ENCODE data around the gene WNT3A. TPM values are rescaled to one million over a fixed set of nuclear protein-coding genes. Genes with fewer than 3 reads are reported as not detected.

WNT3A gene
- total RNA-seq, 4 donors from 2014 or later: not detected

DNA sequence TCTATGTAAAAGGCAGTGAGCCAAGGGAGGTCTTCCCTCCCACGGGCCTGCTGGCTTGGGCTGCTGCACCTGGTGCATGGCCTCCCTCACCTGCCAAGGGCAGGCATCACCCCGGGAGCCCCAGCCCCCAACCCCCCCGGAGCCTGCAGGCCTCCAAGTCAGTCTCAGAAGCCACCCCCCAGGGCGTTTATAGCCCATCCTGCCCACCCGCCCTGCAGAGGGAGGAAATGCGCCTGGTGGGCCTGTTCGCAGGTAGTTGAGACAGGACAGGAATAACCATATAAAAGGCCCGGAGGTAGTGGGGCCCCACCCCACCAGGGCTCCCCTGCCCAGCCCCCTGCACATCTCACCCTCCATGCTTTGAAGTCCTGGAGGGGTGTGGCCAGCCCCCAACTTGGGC is 57.5 kb downstream of the WNT3A start:
- ATAC-seq (ENCODE audit: low FRiP score) (no peak), DNase-seq (ENCODE audit: low spot score) (no peak)
- TF ChIP-seq, protein P1, sequence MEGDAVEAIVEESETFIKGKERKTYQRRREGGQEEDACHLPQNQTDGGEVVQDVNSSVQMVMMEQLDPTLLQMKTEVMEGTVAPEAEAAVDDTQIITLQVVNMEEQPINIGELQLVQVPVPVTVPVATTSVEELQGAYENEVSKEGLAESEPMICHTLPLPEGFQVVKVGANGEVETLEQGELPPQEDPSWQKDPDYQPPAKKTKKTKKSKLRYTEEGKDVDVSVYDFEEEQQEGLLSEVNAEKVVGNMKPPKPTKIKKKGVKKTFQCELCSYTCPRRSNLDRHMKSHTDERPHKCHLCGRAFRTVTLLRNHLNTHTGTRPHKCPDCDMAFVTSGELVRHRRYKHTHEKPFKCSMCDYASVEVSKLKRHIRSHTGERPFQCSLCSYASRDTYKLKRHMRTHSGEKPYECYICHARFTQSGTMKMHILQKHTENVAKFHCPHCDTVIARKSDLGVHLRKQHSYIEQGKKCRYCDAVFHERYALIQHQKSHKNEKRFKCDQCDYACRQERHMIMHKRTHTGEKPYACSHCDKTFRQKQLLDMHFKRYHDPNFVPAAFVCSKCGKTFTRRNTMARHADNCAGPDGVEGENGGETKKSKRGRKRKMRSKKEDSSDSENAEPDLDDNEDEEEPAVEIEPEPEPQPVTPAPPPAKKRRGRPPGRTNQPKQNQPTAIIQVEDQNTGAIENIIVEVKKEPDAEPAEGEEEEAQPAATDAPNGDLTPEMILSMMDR (IDR thresholded peaks at IDR 0.05): no peak

DNA sequence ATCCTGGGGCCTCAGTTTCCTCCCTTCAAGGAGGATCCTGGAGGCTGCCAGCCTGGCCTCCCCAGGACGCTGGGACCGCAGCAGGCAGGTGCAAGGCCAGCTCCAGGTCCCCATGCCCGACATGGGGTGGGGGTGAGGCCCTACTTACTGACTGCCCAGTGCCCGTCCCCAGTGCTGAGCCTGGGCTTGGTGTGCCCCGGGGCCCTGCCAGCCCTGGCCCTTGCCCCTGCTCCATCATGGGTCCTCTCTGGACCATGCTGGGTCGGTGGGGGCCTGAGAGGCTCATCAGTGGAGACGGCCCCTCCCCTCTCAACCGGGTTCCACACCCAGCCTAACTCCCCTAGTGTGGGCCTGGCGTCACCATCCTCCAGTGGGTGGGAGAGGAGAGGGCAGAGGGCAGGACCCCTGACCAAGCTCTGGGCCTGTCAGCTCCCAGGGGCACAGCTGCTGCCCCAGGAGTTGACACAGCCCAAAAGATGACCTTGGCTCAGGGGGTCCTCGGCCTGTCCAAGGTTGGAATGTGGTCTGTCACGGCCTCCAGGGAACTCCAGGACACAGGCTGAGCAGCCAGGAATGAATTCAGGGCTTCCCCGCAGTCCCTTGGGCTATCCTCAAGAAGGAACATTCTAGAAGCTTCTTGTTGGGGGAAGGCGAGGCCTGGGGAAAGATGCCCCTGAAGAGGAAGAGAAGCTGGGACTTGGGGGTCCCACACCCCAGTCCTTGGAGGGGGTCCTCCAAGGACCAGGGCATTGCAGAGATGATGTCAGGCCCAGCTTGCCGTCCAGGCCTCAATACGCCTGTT is 58.1 kb downstream of the WNT3A start:
- ATAC-seq (ENCODE audit: low FRiP score) (no peak), DNase-seq (ENCODE audit: low spot score) (no peak)
- TF ChIP-seq, protein P1 (IDR thresholded peaks at IDR 0.05): no peak

DNA sequence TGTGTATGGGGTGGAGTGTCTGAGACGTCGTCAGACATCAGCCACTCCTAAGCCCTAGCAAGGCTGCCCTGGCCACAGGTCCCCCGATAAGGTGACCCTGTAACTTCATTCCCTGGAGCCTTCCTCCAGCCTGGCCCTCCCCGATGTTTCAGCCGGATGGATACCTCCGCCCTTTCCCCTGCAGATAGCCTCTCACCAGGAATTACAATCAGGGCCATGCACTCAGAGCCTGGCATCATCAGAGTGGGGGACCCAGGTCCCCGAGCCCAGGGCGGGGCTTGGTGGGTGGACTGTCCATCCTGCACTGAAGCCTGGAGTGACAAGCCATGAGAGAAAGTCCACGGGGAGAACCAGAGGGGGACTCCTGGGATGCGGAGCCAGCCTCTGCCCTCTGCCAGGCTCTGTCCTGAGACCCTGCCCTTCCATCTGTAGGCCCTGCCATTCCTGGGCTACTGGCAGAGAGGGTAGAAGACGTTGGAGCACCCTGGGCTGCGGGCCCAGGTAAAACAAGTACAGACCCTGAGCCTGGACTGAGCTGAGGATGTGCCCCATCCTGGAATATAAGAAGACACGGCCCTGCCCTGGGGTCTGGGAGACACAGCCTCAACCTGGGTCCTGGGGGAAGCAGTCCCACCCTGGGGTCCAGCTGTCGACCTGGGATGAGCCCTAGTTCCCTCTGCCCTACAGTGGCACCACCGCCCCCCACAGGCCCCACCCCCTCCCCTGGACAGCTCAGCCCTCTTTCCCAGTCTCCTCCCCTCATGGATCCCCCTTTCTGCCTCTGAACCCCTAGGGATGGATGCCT is 58.9 kb downstream of the WNT3A start:
- TF ChIP-seq, protein P1 (IDR thresholded peaks at IDR 0.05): no peak
- no peak for DNase-seq (ENCODE audit: low spot score)

DNA sequence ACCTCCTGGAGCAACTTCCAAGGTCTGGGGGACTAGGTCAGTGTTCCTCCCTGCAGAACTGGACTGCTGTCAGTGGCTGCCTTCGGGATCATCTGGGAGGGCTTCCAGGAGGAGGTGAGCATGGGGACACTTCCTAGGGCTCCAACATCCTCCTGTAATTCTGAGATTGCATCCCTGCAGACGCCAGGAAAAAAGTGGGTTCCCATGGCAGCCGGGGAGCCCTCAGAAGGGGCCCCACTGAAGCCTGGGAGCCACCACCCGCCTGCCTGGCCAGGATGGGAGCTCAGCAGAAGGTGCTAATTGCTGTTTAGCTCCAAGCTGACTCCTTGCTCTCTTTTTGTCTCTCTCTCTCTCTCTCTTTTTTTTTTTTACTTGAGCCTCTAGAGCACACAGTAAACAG is 59.6 kb downstream of the WNT3A start:
- ATAC-seq (ENCODE audit: low FRiP score) (no peak), DNase-seq (ENCODE audit: low spot score) (no peak)
- TF ChIP-seq, protein P1 (IDR thresholded peaks at IDR 0.05): no peak

More for the DNA sequence above, 58.9 kb downstream of the WNT3A start:
- no peak for ATAC-seq (ENCODE audit: low FRiP score)

DNA sequence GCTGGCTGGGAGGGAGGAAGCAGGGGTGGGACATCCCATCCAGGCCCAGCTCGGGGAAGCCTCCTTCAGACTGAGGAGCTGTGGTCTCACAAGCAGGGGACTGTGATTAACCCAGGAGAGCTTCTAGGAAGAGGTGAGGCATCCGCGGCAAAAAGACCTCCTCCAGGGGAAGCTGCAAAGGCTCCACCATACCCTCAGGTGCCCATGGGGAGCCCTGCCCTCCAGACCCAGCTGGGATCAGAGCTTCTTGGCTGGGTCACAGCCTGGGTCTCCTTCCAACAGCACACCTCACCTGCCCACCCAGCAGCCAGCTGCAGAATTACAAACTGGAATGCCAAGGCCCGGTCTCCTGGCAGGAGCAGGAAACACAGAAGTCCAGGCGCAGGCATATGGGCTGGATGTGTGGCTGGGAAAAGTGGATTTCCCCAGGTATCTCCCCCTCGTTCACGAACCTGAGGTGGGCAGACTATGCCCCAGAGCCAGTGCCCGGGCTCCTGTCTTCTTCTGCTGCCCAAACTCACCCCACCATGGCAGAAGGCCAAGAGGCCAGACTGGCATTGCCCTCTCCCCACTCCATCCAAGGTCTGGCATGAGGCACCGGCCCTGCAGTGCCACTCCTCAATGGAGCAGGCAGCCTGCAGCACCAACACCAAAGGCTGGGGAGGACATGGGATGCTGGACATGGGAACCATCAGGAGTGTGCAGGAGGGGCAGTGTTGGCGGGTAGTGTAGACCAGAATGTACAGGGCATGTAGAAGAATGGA is 60.3 kb downstream of the WNT3A start:
- TF ChIP-seq, protein P1 (IDR thresholded peaks at IDR 0.05): no peak
- no peak for ATAC-seq (ENCODE audit: low FRiP score)
- no peak for DNase-seq (ENCODE audit: low spot score)

DNA sequence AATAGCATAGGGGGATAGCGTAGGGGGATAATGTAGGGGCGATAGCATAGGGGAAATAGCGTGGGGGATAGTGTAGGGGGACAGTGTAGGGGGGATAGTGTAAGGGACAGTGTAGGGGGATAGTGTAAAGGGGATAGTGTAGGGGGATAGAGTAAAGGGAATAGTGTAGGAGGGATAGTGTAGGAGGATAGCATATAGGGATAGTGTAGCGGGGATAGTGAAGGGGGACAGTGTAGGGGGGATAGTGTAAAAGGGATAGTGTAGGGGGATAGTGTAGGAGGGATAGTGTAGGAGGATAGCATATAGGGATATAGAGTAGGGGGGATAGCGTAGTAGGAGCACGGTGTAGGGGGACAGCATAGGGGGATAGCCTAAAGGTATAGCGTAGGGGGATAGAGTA is 61.6 kb downstream of the WNT3A start:
- no peak for ATAC-seq (ENCODE audit: low FRiP score)
- TF ChIP-seq, protein P1 (IDR thresholded peaks at IDR 0.05): no peak
- no peak for DNase-seq (ENCODE audit: low spot score)
